GM06990 (cell line): ENCODE results near the gene SORCS1.

Experiments used
- DNase-seq: peaks from one replicate; pipeline ENCODE4 v3.0.0-alpha.2; 2011; ENCODE audit not compliant: insufficient read length; ENCODE audit errors: extremely low read depth
- H3K27me3 ChIP-seq: replicated peaks from 2 replicates; pipeline ENCODE4 v1.6.0; 2011; ENCODE audit warnings: low read length; ENCODE audit not compliant: control insufficient read depth, insufficient read depth
- H3K36me3 ChIP-seq: 2 replicates; pipeline ENCODE4 v1.5.1; 2011; ENCODE audit warnings: low read length; ENCODE audit not compliant: control insufficient read depth, insufficient read depth
- H3K4me3 ChIP-seq: replicated peaks from 2 replicates; pipeline ENCODE4 v1.5.1; 2011; ENCODE audit warnings: low read depth, mild to moderate bottlenecking, control low read depth, low read length
- TF ChIP-seq, protein P1 (sequence below): IDR thresholded peaks from 2 replicates; pipeline ENCODE4 v1.5.1; 2011; ENCODE audit warnings: low read length, control low read depth, mild to moderate bottlenecking, inconsistent platforms; ENCODE audit not compliant: insufficient read depth, poor library complexity, severe bottlenecking

The SORCS1 gene

DNA sequence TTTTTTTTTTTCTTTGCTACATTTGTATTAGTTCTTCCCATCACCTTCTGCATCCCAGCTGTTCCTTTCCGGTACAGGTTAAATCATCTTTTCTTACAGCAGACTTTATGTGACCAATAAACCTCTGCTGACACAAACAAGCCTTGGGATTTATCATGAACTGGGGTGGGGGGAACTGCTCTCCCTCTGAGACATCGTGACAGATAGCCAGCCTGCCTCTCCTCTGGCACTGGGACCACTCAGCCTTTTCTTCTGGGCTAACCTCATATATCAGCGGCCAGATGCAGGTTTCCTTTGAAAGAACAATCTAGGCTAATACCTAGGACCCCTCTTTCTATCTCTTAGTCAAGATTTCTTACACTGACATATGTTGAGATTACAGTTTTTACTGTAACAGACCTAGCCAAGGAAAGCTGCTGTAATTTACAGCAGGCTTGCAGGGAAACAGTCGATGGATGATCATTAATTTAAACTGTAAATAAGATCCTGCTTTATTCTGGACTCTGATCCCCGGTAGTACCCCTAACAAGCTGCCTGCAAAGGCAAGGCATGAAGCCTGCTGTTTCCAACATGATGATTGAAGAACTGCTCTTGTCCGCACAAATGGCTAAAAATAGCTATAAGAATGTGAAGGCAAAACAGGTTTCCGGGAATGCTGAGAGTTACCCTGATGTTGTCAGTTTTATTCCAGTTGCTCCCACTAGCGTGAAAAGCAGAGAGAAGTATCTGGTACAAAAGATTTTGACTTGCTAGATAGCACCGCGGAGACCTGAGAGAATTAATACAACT lies 338.7 kb downstream of the SORCS1 start:
- Histone ChIP-seq H3K27me3 (no peaks in the 10 kb centered on the region), H3K4me3 (no peak overlapping the region), H3K36me3 (no peaks in the 10 kb centered on the region)
- DNase-seq: no peak
- TF ChIP-seq, protein P1, sequence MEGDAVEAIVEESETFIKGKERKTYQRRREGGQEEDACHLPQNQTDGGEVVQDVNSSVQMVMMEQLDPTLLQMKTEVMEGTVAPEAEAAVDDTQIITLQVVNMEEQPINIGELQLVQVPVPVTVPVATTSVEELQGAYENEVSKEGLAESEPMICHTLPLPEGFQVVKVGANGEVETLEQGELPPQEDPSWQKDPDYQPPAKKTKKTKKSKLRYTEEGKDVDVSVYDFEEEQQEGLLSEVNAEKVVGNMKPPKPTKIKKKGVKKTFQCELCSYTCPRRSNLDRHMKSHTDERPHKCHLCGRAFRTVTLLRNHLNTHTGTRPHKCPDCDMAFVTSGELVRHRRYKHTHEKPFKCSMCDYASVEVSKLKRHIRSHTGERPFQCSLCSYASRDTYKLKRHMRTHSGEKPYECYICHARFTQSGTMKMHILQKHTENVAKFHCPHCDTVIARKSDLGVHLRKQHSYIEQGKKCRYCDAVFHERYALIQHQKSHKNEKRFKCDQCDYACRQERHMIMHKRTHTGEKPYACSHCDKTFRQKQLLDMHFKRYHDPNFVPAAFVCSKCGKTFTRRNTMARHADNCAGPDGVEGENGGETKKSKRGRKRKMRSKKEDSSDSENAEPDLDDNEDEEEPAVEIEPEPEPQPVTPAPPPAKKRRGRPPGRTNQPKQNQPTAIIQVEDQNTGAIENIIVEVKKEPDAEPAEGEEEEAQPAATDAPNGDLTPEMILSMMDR: no peak

DNA sequence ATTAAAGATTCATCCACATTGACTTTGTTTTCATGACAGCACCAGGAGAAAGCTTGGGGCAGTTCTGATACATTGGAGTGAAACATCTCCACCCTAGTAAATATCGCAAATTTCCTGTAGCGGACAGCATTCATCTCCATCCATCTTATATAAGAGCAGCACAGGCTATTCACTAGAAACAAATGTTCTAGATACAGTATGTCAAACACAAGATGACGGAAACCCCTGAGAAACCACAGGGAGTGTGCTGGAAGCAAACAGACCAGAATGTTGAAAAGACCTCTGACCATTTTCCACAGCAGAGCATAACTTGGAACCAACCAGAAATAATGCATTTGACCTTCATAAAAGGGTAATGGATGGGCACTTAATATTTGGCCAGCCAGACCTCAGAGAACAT lies 343.9 kb downstream of the SORCS1 start:
- no peaks in the 10 kb centered on the region for H3K27me3 ChIP-seq
- no peak for DNase-seq
- no peak overlapping the region for H3K4me3 ChIP-seq
- H3K36me3 ChIP-seq: no peaks in the 10 kb centered on the region
- TF ChIP-seq, protein P1: no peak

DNA sequence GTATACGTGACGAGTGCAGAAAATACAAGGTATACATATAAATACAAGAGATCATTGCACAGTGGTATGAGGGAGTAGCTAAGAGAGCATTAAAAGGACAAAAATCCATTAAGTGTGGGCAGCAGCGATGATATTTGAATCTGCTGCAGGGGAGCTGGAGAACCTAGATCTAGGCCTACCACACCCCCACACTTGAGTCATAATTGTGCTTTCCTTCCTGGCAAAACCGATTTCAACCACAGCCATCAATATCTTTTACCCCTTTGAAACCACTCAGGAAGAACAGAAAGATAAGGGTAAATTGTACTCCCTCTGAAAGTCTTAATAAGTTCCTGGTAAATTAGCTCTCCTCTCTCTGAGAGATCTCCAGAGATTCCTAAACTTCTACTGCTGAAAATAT lies 345.0 kb downstream of the SORCS1 start:
- TF ChIP-seq, protein P1: no peak
- no peak for DNase-seq
- H3K36me3 ChIP-seq: no peaks in the 10 kb centered on the region
- H3K4me3 ChIP-seq: no peak overlapping the region
- no peaks in the 10 kb centered on the region for H3K27me3 ChIP-seq

DNA sequence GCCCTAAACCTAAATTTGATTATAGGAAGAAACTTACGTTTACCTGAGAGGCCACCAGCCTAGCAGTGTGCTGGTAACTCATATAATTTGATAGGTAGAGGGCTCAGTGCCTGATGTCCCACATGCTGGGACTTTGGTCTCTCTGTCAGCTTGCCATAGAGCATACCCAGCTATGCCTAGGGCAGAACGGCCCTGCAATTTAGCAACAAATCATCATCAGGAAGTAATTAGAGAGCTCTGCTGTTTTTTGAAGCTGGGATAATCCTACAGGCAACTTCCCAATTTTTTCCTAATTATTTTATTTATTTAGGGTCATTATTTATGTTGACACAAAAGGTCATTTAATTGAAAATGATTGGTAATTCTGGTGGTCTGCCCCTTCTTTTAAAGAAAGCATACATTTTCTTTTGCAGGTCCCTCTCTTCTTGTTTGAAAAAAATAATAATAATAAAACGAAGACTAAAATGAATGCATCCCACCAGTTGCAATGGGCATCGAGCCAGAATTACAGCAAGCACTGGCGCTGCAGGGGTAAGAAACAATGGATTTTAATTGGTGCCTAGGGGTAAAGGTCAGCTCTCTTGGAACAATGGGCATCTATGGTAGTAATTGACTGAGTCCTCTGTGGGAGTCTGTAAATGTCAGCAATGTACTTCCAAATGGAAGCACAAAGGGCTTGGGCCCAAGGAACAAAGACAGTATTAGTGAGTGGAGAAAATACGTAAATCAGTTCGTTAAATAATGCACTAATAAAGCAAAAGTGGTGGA lies 348.0 kb downstream of the SORCS1 start:
- DNase-seq: no peak
- Histone ChIP-seq H3K27me3 (no peaks in the 10 kb centered on the region), H3K36me3 (no peaks in the 10 kb centered on the region), H3K4me3 (no peak overlapping the region)
- TF ChIP-seq, protein P1: no peak

DNA sequence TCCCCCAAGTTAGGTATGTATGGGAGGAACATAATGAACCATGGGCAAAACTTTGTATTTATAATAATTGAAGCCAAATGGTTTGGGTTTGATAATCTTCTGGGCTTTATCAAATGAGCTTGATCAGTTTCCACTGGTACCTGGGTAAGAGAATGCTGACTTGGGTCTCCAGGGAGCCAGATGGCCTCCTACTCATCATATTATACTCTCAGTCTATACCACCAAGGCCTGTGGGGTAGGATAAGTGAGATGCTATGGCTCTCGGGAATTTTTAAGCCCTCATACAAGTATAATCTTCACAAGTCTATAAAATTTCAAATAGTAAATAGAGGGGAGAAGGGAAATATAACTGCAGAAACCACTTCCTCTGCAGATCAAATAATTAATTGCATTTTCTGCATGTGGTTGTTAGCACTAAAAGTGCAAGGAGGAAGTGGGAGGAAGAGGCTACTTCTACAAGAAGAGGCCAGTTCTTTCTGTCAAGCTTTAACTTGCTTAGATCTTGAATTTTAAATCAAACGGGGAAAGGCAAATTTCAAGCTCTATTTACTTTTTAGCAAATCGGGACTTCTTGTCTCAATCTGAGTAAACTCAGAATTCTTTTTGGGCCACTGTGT lies 349.0 kb downstream of the SORCS1 start:
- DNase-seq: no peak
- TF ChIP-seq, protein P1: no peak
- no peaks in the 10 kb centered on the region for H3K36me3 ChIP-seq
- no peaks in the 10 kb centered on the region for H3K27me3 ChIP-seq
- no peak overlapping the region for H3K4me3 ChIP-seq
